Activated gamma-delta T cell (primary cell): ENCODE results near the gene CUL3.

ENCODE experiments used
- DNase-seq: peaks from one replicate; lab custom pipeline; 2025; lab: John Stamatoyannopoulos, UW

CUL3 gene

DNA sequence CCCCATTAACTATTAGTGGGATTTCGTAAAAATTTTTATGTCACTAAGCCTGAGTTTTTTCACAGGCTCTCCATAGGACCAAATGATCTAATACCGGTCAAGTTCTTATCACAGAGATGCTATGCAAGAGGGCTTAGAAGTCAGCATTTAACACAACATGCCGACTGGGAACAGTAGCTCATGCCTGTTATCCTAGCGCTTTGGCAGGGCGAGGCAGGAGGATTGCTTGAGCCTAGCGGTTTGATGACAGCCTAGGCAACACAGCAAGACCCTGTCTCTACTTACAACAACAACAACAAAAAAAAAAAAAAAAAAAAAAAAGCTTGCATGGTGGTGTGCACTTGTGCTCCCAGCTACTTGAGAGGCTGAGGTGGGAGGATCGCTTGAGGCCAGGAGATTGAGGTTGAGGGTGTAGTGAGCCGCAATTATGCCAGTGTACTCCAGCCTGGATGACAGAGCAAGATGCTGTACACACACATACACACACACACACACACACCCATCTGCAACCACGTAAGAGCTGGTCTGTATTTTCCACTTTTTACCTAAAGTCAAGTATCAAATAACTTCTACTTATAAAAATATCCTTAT lies 115.7 kb downstream of the CUL3 start:
- no peak for DNase-seq

DNA sequence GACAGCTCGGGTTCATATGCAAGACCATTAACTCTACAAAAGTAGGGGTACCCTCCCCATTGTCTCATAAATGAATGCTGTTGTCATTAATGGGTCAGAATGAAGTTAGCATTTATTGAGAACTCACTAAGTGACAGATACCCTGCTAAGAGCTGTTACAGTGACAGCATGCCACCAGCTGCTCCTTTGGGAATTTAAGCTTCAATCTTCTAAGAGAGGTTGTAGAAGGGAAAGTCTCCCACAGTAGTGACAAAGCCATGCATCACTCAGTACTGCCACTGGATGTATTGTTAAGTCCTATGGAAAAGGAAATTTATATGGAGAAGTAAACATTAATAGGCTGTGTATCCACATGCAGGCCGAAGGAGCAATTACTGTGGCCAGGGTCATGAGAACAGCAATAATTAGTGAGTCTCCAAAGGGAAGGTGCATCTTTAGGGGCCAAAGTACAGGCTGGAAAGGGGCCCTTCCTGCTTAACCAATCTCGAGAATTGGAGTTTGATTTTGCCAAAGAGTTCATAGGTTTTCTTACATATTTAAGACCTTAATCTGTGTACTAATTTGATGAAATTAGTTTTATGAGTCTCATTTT lies 118.8 kb downstream of the CUL3 start:
- no peak for DNase-seq

DNA sequence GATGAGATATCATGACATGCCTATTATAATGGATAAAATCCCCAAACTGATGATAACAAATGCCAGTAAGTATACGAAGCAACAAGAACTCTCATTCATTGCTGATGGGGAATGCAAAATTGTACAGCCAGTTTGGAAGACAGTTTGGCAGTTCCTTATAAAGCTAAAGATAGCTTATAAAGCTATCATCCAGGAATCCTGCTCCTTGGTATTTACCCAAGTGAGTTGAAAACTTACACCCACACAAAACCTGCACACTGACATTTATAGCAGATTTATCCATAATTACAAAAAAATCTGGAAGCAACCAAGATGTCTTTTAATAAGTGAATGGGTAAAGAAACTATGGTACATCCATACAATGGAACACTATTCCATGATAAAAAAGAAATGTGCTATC lies 123.8 kb downstream of the CUL3 start:
- no peak for DNase-seq

DNA sequence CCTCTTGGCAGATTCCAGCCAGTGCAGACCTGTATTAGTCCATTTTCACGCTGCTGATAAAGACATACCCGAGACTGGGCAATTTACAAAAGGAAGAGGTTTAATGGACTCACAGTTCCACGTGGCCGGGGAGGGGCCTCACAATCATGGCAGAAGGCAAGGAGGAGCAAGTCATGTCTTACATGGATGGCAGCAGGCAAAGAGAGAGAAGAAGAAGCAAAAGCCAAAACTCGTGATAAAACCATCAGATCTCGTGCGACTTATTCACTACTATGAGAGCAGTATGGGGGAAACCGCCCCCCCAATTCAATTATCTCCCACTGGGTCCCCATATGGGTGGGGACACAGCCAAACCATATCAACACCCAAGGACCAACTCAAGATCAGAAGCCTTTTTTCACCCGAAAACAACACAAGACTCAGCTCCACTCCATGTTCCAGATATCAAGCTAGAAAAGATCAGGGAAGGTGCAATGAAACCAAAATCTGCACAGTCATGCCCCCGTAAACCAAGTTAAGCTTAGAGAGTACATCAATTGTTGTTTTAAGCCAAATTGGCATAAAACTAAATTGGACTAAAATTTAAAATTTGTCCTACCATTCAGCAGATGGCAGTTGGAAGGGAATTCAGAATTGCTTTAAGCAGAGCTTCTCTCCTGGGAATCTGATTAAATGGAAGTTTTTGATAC lies 127.6 kb downstream of the CUL3 start:
- DNase-seq, result no peak

DNA sequence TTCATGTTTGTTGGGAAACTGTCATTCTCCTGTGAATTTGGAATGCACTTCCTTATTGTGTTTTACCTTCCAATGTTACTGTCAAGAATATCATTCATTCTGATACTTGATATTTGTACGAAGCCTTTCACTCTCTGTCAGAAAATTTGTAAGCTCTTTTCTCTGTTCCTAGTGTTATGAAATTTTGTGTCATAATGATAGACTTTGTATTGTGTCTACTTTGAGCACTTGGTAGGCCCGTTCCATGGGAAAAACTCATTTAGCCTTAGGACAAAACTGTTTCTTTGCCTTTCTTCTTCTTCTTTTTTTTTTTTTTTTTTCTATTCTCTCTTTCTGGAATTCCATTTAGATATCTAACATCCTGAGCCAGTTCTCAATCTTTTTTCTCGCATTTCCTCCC lies 131.3 kb downstream of the CUL3 start:
- no peak for DNase-seq

DNA sequence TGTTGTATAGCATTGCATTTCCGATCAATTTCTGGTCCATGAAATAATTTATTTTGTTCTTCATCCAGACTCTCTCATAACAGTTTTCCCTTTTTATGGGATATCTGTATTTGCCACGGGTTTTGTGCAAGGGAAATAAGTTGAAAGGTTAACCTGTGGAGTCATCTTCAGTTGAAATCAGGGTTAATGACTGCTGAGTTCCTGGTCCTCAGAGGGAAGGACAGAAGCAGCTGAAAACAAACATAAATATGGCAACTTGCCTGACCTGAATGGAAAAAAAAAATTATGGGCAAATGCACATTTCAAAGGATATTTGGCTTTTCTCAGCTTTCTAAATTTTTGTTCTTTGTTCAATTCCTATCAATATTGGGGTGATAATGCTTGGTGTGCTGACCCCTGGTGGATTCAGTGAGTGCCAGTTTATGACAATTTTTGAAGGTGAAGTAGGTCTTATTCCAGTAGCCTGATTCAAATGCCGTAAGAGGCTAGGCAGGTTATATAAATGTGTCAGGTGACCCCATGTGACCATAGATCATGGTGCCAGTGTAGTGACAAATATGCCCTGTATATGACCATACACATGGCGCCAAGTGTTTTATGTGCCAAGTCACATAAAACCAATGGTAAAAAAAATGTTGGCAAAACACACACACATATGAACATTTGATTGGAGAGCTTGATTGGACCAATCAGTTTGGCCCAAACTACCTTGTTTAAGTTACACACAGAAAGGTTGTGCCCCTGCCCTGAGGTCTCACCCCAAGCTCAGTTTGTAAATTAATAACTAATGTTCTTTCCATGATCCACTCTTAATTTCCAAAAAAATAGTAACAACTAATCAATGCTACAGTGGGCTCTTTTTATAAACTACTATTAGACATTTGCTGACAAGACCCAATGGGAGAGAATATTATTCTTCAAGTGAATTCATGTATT lies 135.7 kb downstream of the CUL3 start:
- no peak for DNase-seq

DNA sequence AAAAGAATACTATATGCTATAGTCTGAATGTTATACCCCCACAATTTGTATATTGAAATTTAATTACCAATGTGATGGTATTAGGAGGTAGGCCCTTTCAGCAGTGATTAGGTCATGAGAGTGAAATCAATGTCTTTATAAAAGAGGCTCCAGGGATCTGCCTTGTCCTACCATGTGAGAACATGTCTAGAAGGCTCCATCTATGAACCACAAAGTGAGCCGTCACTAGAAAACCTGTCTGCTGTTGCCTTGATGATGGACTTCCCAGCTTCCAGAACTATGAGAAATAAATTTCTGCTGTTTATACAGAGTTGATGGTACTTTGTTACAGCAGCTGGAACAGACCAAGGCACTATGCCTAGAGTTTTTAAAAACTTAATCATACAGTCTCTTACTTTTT lies 136.9 kb downstream of the CUL3 start:
- DNase-seq, result no peak

DNA sequence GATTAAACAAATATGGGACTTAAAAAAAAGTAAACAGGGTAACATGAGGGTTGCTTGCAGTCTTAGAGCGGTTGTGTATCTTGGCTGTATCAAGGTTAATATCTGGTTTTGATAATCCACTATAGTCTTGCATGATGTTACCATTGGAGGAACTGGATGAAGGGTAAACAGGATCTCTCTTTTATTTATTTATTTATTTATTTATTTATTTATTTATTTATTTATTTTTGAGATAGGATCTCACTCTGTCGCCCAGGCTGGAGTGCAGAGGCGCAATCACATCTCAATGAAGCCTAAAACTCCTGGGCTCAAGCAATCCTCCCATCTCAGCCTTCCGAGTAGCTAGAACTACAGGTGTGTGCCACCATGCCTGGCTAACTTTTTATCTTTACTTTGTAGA lies 140.4 kb downstream of the CUL3 start:
- DNase-seq, result no peak

DNA sequence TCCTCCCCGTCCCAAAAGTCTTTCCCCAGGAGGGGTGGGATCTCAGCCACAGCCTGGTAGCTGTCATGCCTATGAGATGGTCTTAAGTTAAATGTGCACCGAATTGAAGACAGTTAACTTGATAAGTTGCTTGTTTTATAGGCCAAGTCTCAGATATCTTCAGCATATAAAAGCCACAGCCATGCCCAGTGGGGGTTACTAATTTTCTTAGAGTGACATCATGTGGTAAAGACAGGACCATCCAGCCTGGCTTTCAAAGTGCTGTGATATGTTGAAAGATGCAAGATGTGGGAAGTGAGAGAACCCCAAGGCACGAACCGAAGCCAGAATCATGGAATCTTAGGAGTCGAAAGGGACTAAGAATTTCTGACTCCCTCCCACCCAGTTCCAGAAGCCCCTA lies 141.1 kb downstream of the CUL3 start:
- no peak for DNase-seq

DNA sequence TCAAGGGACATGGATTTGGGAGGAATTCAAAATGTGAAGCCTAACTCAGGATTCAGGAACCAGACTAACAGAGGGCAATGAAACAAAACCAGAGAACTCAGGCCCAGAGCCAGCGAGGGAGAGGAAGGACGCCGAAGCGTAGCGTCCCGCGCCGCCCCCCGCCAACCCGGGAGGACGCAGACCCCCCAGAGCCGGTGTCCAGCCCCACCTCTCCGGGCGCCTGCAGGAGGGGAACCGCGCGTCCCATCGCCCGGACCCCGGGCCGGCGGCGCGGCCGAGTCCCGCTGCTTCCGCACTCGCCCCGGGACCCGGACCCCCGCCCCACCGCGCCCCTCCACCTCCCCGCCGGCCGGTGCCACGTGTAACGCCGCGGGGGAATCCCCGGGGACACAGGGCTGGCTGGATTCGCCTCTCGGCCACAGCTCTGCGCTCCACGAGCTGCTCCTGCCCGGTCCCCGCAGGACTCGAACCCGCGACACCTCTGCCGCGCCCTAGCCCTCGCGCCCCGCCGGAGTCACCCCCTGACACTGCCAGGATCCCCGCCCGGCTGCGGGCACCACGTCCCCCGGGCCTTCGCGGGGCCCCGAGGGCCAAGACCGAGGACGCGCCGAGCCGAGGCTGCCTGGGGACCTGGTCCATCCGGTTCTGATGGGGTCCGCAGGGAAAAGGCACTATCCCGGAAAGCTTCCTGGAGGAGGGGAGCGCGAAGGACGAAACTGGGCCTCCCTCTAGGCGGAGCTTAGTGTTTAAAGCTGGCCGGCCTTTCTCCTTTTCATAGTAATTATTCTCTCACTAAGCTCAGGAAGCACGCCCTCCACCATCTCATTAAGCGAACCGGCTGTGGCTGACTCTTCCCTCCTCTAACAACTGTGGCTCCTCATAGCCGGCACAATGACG lies 142.8 kb downstream of the CUL3 start:
- DNase-seq, result no peak

DNA sequence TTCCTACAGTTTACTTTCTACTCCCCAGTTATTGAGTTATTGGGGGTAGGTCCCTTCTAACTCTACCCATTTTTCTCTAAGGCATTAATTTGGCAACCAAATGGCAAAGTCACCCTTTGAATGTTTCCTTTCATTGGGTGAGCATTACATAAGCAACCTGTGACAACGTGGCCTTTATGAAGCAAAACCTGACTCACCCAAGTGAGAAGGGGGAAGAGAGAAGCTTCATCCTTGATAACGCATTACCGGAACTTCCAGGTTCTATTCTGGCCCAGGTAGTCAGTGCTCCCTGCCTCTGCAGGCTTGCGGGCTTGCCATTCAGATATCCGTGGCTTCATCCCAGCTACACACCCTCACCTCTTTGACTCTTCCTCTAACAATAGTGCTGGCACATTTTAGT lies 144.2 kb downstream of the CUL3 start:
- no peak for DNase-seq

DNA sequence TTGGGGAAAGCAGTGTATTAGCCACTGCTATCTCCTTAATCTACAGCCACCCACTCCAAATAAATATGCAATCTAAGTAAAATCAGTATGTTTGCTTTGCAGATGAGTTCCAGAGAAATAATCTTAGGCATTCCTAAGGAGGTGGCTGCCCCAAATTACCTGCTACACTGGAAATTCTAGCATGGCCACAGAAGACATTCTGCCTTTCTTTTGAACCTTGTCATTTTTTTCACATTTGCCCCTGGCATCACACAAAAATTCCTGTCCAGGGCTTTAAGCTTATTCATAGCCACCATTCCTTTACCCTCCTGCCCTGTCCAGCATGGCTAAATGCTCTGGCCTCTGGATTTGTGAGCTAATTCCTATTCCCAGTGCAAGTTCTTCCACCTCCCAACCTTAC lies 146.4 kb downstream of the CUL3 start:
- no peak for DNase-seq

DNA sequence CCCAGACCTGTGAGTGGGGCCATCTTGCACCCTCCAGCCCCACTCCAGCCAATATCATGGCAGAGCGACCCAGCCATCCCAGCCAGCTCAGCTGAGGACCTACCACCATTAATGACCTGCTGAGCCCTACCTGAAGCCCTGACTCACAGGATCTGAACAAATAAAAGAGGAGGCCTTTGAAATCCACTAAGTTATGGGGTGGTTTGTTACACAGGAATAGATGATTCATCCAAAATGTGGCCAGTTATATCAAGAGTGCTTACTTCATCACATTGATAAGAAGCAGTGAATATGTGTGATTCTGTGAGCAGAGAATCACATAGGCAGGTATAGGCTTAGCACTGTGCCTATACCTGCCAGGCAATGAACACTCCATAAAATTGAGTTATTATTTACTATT lies 148.5 kb downstream of the CUL3 start:
- DNase-seq, result no peak

DNA sequence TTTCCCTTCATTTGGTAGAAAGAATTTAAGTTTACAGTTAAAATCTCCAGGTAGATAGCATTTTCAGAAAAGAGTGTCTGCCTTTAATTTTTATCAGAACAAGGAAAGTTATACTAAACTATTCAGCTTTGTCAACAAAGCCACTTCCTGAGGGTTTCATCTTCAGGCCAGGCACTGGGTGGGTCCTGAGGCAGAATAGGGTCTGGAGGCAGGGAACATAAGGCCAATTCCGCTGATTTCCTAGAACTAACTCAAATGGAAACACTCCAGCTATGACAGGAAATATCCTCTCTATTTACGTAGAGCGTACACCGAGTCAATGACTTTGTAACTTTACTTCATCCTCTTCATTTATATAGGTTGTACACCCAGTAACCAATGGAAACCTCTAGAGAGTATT lies 150.5 kb downstream of the CUL3 start:
- DNase-seq, result no peak

DNA sequence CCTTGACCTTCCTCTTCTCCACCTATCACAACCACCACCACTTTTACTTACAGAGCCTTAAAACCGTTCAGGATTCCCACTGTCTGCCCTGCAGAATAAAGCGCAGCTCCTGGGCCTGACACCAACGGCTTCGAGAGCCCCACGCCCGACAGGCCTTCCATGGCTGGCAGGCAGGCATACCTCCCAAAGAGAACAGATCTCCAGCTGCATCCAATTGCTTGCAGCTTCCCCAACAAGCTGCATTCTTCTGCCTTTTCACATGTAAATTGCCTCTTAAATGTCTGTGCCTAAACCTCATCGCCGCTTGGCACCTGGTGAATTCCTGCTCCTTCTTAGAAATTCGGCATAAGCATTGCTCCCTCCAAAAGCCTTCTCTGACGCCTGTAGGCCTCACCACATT lies 151.7 kb downstream of the CUL3 start:
- DNase-seq, result no peak

DNA sequence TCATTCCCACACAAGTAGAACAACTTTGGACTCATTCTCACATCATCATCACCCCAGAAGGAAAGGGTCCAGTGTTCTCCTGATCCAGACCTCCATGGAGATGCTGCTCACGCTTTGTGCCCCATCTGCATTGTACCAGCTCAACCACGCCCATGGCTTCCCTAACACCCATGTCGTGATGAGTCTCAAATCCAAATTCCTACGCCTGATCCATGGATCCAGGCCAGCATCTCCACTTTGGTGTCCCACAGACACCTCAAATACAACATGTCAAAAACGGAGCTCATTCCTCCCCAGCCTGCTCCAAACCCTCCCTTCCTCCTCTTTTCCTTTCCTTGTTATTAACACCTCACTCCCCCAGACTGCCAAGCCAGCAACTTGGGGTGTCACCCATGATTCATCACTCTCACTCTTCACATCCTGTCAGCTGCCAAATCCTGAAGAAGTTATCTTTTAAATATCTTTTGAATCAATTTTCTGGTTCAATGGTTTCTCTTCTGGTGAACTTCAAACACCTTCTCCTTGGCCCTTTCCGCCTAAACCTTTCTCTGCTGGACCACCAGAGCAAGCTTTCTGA lies 153.1 kb downstream of the CUL3 start:
- DNase-seq, result no peak

DNA sequence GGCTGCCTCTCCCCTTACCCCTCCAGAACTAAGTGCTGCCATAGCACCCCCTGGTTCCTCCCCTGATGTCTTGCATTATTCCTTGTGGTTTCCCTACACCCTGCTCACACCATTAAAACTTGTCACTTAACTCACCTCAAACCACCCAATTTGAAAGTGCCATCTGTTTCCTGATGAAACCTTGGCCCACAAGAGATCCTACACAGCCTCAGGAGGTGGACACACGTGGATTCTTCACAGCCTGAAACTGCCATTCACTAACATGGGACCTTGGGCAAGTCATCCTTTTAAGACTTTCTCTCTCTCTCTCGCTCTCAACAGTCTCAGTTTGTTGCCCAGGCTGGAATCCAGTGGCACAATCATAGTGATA lies 155.7 kb downstream of the CUL3 start:
- no peak for DNase-seq

DNA sequence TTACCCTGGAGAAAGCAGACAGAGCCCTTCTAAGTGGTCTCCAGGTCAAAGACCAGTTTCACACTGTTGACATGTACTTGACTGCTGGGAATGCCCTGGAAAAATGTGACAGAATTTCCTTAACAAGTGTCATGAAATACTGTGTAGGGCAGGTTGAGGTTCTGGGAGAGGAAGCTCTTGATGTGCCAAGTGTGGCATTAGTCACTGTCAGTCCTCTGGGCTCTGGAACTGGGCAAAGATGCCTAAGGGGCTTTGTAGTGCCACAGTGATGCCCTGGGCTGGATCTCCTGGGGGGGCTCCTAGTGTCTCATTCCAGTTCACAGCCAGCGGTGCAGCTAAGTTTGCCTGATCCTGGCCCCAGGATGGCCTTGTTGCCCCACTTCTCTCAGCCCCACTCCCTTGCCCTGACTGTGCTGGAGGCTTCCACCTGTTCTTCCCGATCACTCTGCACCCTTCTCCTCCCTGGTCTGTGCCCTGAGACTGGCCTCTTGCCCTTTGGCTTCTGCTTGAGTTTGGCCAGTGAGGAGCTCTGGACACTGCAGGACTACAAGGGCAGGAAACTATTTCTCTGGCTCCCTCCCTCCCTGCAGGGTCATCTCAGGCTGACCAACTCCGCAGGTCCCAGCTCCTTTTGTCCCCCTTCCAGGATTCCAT lies 156.2 kb downstream of the CUL3 start:
- no peak for DNase-seq

DNA sequence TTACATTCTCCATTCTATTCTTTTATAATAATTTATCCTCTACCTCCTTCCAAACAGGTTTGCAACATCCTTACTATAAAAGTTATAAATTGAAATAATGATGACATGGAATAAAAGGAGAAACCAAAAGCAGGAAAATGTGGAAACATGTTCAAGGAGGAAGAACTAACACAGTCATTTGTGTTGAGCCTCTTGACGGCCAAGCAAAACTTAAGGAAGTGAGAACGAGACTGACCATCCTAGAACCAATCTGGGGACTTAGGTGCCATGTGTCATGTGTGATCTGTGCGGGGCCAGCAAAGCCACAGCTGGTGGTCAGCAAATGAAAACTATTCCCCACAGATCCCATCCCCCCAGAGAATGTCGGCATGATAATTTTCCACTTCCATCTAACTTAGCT lies 157.7 kb downstream of the CUL3 start:
- DNase-seq, result no peak

DNA sequence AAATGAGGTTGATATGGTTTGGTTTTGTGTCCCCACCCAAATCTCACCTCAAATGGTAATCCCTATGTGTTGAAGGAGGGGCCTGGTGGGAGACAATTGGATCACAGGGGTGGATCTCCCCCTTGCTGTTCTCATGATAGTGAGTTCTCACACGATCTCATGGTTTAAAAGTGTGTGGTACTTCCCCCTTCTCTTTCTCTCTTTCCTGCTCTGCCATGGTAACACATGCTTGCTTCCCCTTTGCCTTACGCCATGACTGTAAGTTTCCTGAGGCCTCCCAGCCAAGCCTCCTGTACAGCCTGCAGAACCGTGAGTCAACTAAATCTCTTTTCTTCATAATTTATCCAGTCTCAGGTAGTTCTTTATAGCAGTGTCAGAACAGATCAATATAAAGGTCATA lies 158.5 kb downstream of the CUL3 start:
- DNase-seq, result no peak

DNA sequence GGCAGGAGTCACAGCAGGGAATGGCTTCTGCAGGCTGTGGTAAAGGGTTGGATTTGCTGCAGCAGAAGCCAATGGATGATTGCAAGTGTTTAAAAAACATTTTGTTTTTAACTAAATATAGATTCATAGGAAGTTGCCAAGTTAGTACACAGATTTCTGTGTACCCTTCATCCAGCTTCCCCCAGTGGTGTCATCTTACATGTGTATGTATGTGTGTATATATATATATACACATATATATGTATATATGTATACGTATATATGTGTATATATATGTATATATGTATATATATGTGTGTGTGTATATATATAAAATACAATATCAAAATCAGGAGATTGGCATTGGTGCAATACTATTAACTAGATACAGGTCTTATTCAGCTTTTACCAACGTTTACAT lies 164.1 kb downstream of the CUL3 start:
- DNase-seq, result no peak
